ENCODE measurements around the gene ENO1. TPM values are rescaled to one million over a fixed set of nuclear protein-coding genes. Genes with fewer than 3 reads are reported as not detected.

The ENO1 gene
- total RNA-seq, 4 donors from 2014 or later = 453 to 1,066 (median 553) TPM

Small RNAs within 50 kb of the gene (small RNA-seq; reads per million reads assigned to genes)
- gene AL139415.2 = 0 reads per million in 4 donors
- 0 reads per million in 4 donors for gene MIR6728
- gene RNU6-304P = 0 reads per million in 4 donors

Other genes with a start within 250 kb of the ENO1 start
- gene RERE, start 61.0 kb downstream of the ENO1 start, total RNA-seq = 100 to 1,000 TPM; 112 to 212 (median 139) TPM
- not detected for gene CA6, start 67.2 kb upstream of the ENO1 start, total RNA-seq
- under 1 TPM in 1 of 4 donors, not detected in 3; 0.27 TPM for gene SLC2A7, start 147.7 kb upstream of the ENO1 start, total RNA-seq
- gene SLC2A5, start 190.9 kb upstream of the ENO1 start, total RNA-seq = 1 to 10 TPM in 1 of 4 donors, under 1 TPM in 3; 0.16 to 2.7 (median 0.39) TPM